T-cell (primary cell): ENCODE results near the gene H2AZ2. TPM values are rescaled to one million over a fixed set of nuclear protein-coding genes. Genes with fewer than 3 reads are reported as not detected.
A peak's percentile ranks its signal among the peaks of the same experiment; 100 is the strongest.
"Not testable (repeated sequence)": the region's sequence is repeated elsewhere in the genome, so short reads cannot be mapped to it uniquely, and the experiment has no call there.

ENCODE experiments used
- ATAC-seq, 4 experiments: fragments of 200-7000 bp in 3 of 4; fragments of 150-1000 bp in 1 of 4; cut with Tn5 transposase; replicated peaks in 1 of 4; 1 replicate in 3 of 4; 2 replicates in 1 of 4; pipeline ENCODE4 v1.10.0; 2021; ENCODE audit warnings: moderate library complexity in 3 of 4, mild to moderate bottlenecking in 2 of 4, moderate number of reproducible peaks in 1 of 4
- CTCF ChIA-PET, 2 donors: fragments of 300-600 bp; sonication (Branson Sonifier 250); formaldehyde crosslinking; loops; one replicate each; lab custom pipeline; 2022; ENCODE audit warnings: antibody characterized with exemption in 2 of 2; lab: Charles Lee
- POLR2A ChIA-PET, 2 donors: fragments of 300-600 bp; sonication (Branson Sonifier 250); formaldehyde crosslinking; loops; one replicate each; lab custom pipeline; 2022; ENCODE audit warnings: antibody characterized with exemption in 2 of 2; lab: Charles Lee
- DNase-seq, 35 experiments: peaks; one replicate each; pipeline versions ENCODE4 v3.0.0 to v3.0.0-alpha.2; 2013 to 2023
- H3K27ac ChIP-seq: one replicate; pipeline ENCODE4 v1.5.1; 2013; ENCODE audit warnings: low read length
- H3K27me3 ChIP-seq, 2 experiments: replicated peaks in 1 of 2; 1 replicate in 1 of 2; 2 replicates in 1 of 2; pipeline versions ENCODE4 v1.6.1 to v1.7.0; 2013; ENCODE audit warnings: low read length in 1 of 2, mixed read lengths in 1 of 2; ENCODE audit not compliant: control insufficient read depth in 2 of 2, insufficient read depth in 2 of 2; ENCODE audit errors: extremely low read depth in 1 of 2
- H3K36me3 ChIP-seq, 2 donors: 1 replicate in 1 of 2; 2 replicates in 1 of 2; pipeline versions ENCODE4 v1.6.1 to v1.7.0; 2013; ENCODE audit warnings: low read length in 1 of 2; ENCODE audit not compliant: control insufficient read depth in 2 of 2, insufficient read depth in 1 of 2; ENCODE audit errors: extremely low read depth in 1 of 2
- H3K4me1 ChIP-seq, 2 experiments: 1 replicate in 1 of 2; 2 replicates in 1 of 2; pipeline versions ENCODE4 v1.6.1 to v1.7.0; 2013; ENCODE audit warnings: low read length in 2 of 2, mixed read lengths in 1 of 2; ENCODE audit not compliant: insufficient read depth in 2 of 2, control insufficient read depth in 1 of 2; ENCODE audit errors: extremely low read depth in 1 of 2
- H3K4me3 ChIP-seq, 2 donors: 1 replicate in 1 of 2; 2 replicates in 1 of 2; pipeline versions ENCODE4 v1.5.1 to v1.7.0; 2013; ENCODE audit warnings: mild to moderate bottlenecking in 2 of 2, low read length in 1 of 2, moderate library complexity in 1 of 2; ENCODE audit not compliant: control insufficient read depth in 1 of 2; ENCODE audit errors: extremely low read depth in 1 of 2
- H3K9me3 ChIP-seq: 2 replicates; pipeline ENCODE4 v1.7.0; 2013
- H3K27ac Mint-ChIP-seq, 2 donors: one replicate each; pipeline ENCODE4 v1.8.0; 2020 to 2021; ENCODE audit warnings: mild to moderate bottlenecking in 2 of 2, mixed read lengths in 2 of 2
- H3K27me3 Mint-ChIP-seq, 2 donors: one replicate each; pipeline ENCODE4 v1.8.0; 2021 to 2022; ENCODE audit warnings: mixed read lengths in 2 of 2
- H3K36me3 Mint-ChIP-seq: one replicate; pipeline ENCODE4 v1.8.0; 2021; ENCODE audit warnings: mixed read lengths
- H3K4me1 Mint-ChIP-seq, 3 donors: one replicate each; pipeline ENCODE4 v1.8.0; 2020 to 2022; ENCODE audit warnings: mixed read lengths in 3 of 3, mild to moderate bottlenecking in 1 of 3
- H3K4me3 Mint-ChIP-seq, 3 donors: one replicate each; pipeline ENCODE4 v1.8.0; 2020 to 2022; ENCODE audit warnings: mild to moderate bottlenecking in 3 of 3, mixed read lengths in 3 of 3, moderate library complexity in 3 of 3
- H3K9me3 Mint-ChIP-seq, 3 donors: one replicate each; pipeline ENCODE4 v1.8.0; 2020 to 2022; ENCODE audit warnings: mixed read lengths in 3 of 3
- WGBS: methylation state at CpG from one replicate; pipeline ENCODE4 v1.1.5; 2013; ENCODE audit warnings: missing lambda C conversion rate; ENCODE audit not compliant: insufficient coverage; 5-methylcytosine and 5-hydroxymethylcytosine counted together
- total RNA-seq, 35 experiments: library from RNA in 6 of 35; stranded (reverse) in 6 of 35; fragments of 120-200 nt in 1 of 35; gene quantifications; one replicate each; pipeline versions ENCODE4 v1.2.1 to v1.2.4 and lab custom pipeline; 2013 to 2026

Gene H2AZ2
- total RNA-seq, 5 donors from 2014 or later (not counting 1 experiment from before 2014, with no cell fraction given), result 151 to 177 (median 158) TPM

- no peak overlapping the region for H3K27ac ChIP-seq
- DNase-seq (no peak), ATAC-seq (peak in 1 of 4 experiments; percentile 8)
- WGBS, result 90% methylated on average over 2 of the region's 4 CpGs
- H3K4me1 Mint-ChIP-seq, result no peaks in the 10 kb centered on the region
- H3K27ac Mint-ChIP-seq, result no peak overlapping the region
- H3K27me3 ChIP-seq, result no peaks in the 10 kb centered on the region
- peaks cover 7% of the 10 kb centered on the region for H3K36me3 Mint-ChIP-seq
- H3K27me3 Mint-ChIP-seq, result no peaks in the 10 kb centered on the region
- ChIA-PET POLR2A (interaction anchor here in 1 of 2 donors (0.6 kb wide), 1 partner anchor 900 kb away, joined by 3 read pairs; no protein-coding TSS in a partner anchor), CTCF (interaction anchor here in 1 of 2 donors (0.7 kb wide), 1 partner anchor 120 kb away, joined by 5 read pairs; no protein-coding TSS in a partner anchor)
- H3K36me3 ChIP-seq, result peaks cover 0 to 9% of the 10 kb centered on the region in 2 donors
- no peak overlapping the region for H3K4me3 ChIP-seq
- H3K9me3 ChIP-seq, result no peaks in the 10 kb centered on the region
- no peaks in the 10 kb centered on the region for H3K9me3 Mint-ChIP-seq
- no peaks in the 10 kb centered on the region for H3K4me1 ChIP-seq
- H3K4me3 Mint-ChIP-seq, result no peak overlapping the region
Measured at GRCh38 chr7:44808914-44809393, 38.9 kb downstream of the H2AZ2 start.

- Mint-ChIP-seq H3K36me3 (peaks cover 23% of the 10 kb centered on the region), H3K4me3 (no peak overlapping the region), H3K4me1 (peaks cover 0 to 13% (median 11%) of the 10 kb centered on the region in 3 donors), H3K27me3 (no peaks in the 10 kb centered on the region), H3K9me3 (no peaks in the 10 kb centered on the region), H3K27ac (peak overlapping the region in 1 of 2 donors; percentile 11)
- H3K27me3 ChIP-seq, result no peaks in the 10 kb centered on the region
- no peak overlapping the region for H3K4me3 ChIP-seq
- CTCF ChIA-PET, result interaction anchor here in 1 of 2 donors (0.5 to 0.6 kb wide), 2 partner anchors 11 to 340 kb away, joined by 3 read pairs; no protein-coding TSS in a partner anchor
- no peaks in the 10 kb centered on the region for H3K4me1 ChIP-seq
- peak in 1 of 4 experiments; percentile 11 for ATAC-seq
- H3K36me3 ChIP-seq, result peaks cover 0 to 36% of the 10 kb centered on the region in 2 donors
- POLR2A ChIA-PET, result interaction anchor here in 1 of 2 donors (0.6 to 1.0 kb wide), 3 partner anchors 15 to 37 kb away, joined by 3 read pairs; no protein-coding TSS in a partner anchor
- no peak overlapping the region for H3K27ac ChIP-seq
- H3K9me3 ChIP-seq, result no peaks in the 10 kb centered on the region
- DNase-seq, result no peak
- 80% methylated on average over 1 of the region's 5 CpGs for WGBS
Measured at GRCh38 chr7:44805950-44806349, 41.9 kb downstream of the H2AZ2 start.

- Mint-ChIP-seq H3K4me1 (peaks cover 8 to 27% (median 24%) of the 10 kb centered on the region in 3 donors), H3K36me3 (peaks cover 38% of the 10 kb centered on the region)
- POLR2A ChIA-PET, result interaction anchor here in 1 of 2 donors (0.7 kb wide), 2 partner anchors 45 to 77 kb away, joined by 3 to 4 read pairs; no protein-coding TSS in a partner anchor
- not testable (repeated sequence) for DNase-seq, H3K27ac ChIP-seq, H3K9me3 Mint-ChIP-seq, ATAC-seq, H3K4me3 ChIP-seq, H3K9me3 ChIP-seq, H3K27me3 ChIP-seq, H3K27ac Mint-ChIP-seq, H3K4me3 Mint-ChIP-seq, H3K27me3 Mint-ChIP-seq, H3K4me1 ChIP-seq
- CTCF ChIA-PET, result interaction anchor here (0.7 kb wide), 2 partner anchors 40 to 358 kb away, joined by 3 to 5 read pairs; no protein-coding TSS in a partner anchor
- 83% methylated on average over 8 of the region's 10 CpGs for WGBS
- H3K36me3 ChIP-seq, result peaks cover 0 to 52% of the 10 kb centered on the region in 2 donors
Measured at GRCh38 chr7:44803828-44804519, 43.9 kb downstream of the H2AZ2 start.

- H3K27me3 ChIP-seq, result no peaks in the 10 kb centered on the region
- H3K4me1 Mint-ChIP-seq, result peaks cover 22 to 39% (median 36%) of the 10 kb centered on the region in 3 donors
- DNase-seq (no peak), ATAC-seq (no peak)
- H3K4me3 ChIP-seq, result no peak overlapping the region
- H3K9me3 Mint-ChIP-seq, result no peaks in the 10 kb centered on the region
- no peaks in the 10 kb centered on the region for H3K27me3 Mint-ChIP-seq
- CTCF ChIA-PET, result interaction anchor here (0.6 to 0.7 kb wide), 3 partner anchors 23 to 212 kb away, joined by 3 to 13 read pairs (median 4); no protein-coding TSS in a partner anchor
- no peaks in the 10 kb centered on the region for H3K9me3 ChIP-seq
- peaks cover 44% of the 10 kb centered on the region for H3K36me3 Mint-ChIP-seq
- WGBS, result 100% methylated on average over 1 of the region's 5 CpGs
- no peak overlapping the region for H3K27ac Mint-ChIP-seq
- peaks cover 14% of the 10 kb centered on the region in 2 experiments for H3K4me1 ChIP-seq
- H3K36me3 ChIP-seq, result peaks cover 0 to 55% of the 10 kb centered on the region in 2 donors
- no peak overlapping the region for H3K4me3 Mint-ChIP-seq
- H3K27ac ChIP-seq, result no peak overlapping the region
- POLR2A ChIA-PET, result interaction anchor here in 1 of 2 donors (0.6 kb wide), 2 partner anchors 35 to 83 kb away, joined by 6 to 9 read pairs; no protein-coding TSS in a partner anchor
Measured at GRCh38 chr7:44802418-44803025, 45.4 kb downstream of the H2AZ2 start.

GRCh38 chr7:44801890-44802289, 46.0 kb downstream of the H2AZ2 start:
- H3K36me3 ChIP-seq, result peaks cover 0 to 55% of the 10 kb centered on the region in 2 donors
- Mint-ChIP-seq H3K4me3 (no peak overlapping the region), H3K27ac (no peak overlapping the region), H3K9me3 (no peaks in the 10 kb centered on the region), H3K36me3 (peaks cover 48% of the 10 kb centered on the region), H3K27me3 (no peaks in the 10 kb centered on the region), H3K4me1 (peaks cover 26 to 41% (median 38%) of the 10 kb centered on the region in 3 donors)
- WGBS, result 79% methylated on average over 2 of the region's 5 CpGs
- DNase-seq (no peak), ATAC-seq (no peak)
- no peak overlapping the region for H3K4me3 ChIP-seq
- no peaks in the 10 kb centered on the region for H3K9me3 ChIP-seq
- H3K27ac ChIP-seq, result no peak overlapping the region
- peaks cover 14 to 15% of the 10 kb centered on the region in 2 experiments for H3K4me1 ChIP-seq
- ChIA-PET POLR2A (interaction anchor here (0.6 to 0.7 kb wide), 3 partner anchors 34 to 967 kb away, joined by 6 to 9 read pairs (median 8); no protein-coding TSS in a partner anchor), CTCF (interaction anchor here (0.6 to 0.7 kb wide), 3 partner anchors 23 to 212 kb away, joined by 3 to 13 read pairs (median 4); no protein-coding TSS in a partner anchor)
- no peaks in the 10 kb centered on the region for H3K27me3 ChIP-seq

- Histone ChIP-seq H3K9me3 (no peaks in the 10 kb centered on the region), H3K4me1 (peaks cover 17 to 25% of the 10 kb centered on the region in 2 experiments), H3K27me3 (no peaks in the 10 kb centered on the region), H3K36me3 (peaks cover 0 to 53% of the 10 kb centered on the region in 2 donors), H3K27ac (no peak overlapping the region), H3K4me3 (no peak overlapping the region)
- no peak for DNase-seq
- 85% methylated on average over 3 of the region's 4 CpGs for WGBS
- ATAC-seq, result no peak
- H3K4me3 Mint-ChIP-seq, result peak overlapping the region in 1 of 3 donors; percentile 1
- POLR2A ChIA-PET, result interaction anchor here (0.6 to 0.7 kb wide), 3 partner anchors 35 to 195 kb away, joined by 8 to 10 read pairs (median 9); no protein-coding TSS in a partner anchor
- peaks cover 26 to 45% (median 44%) of the 10 kb centered on the region in 3 donors for H3K4me1 Mint-ChIP-seq
- H3K9me3 Mint-ChIP-seq, result no peaks in the 10 kb centered on the region
- H3K27ac Mint-ChIP-seq, result peak overlapping the region; percentile 4 to 16
- CTCF ChIA-PET, result no interaction called here
- H3K36me3 Mint-ChIP-seq, result peaks cover 45% of the 10 kb centered on the region
- H3K27me3 Mint-ChIP-seq, result no peaks in the 10 kb centered on the region
Measured at GRCh38 chr7:44799939-44800338, 47.9 kb downstream of the H2AZ2 start.
